A673 (cell line): ENCODE measurements around the gene HPCAL1. TPM values are rescaled to one million over a fixed set of nuclear protein-coding genes. Genes with fewer than 3 reads are reported as not detected.

ENCODE experiments used
- BruUV-seq: library from RNA; stranded (reverse); fragments of 400-500 nt; replicated peaks from 2 replicates; lab custom pipeline; 2021; lab: Mats Ljungman, UMichigan
- CTCF ChIA-PET: fragments of 300-600 bp; sonication (Branson Sonifier 250); formaldehyde crosslinking; loops from one replicate; lab custom pipeline; 2022; ENCODE audit warnings: antibody characterized with exemption; lab: Charles Lee
- POLR2A ChIA-PET: fragments of 300-600 bp; sonication (Branson Sonifier 250); formaldehyde crosslinking; loops from one replicate; lab custom pipeline; 2022; ENCODE audit warnings: antibody characterized with exemption; ENCODE audit not compliant: low non-redundant PET; lab: Charles Lee
- DNase-seq: peaks from one replicate; pipeline ENCODE4 v3.0.0-alpha.2; 2015; ENCODE audit warnings: low spot score
- H3K27ac ChIP-seq: fragments of 200-600 bp; sonication (generic); 2 replicates; pipeline ENCODE4 v1.5.1; 2016; ENCODE audit warnings: mixed run types, low read depth, mild to moderate bottlenecking, mixed read lengths, antibody characterized with exemption, low read length; ENCODE audit not compliant: poor library complexity, severe bottlenecking
- H3K27me3 ChIP-seq: fragments of 200-600 bp; sonication (generic); replicated peaks from 2 replicates; pipeline ENCODE4 v1.6.1; 2017; ENCODE audit warnings: mixed run types, low read depth, mild to moderate bottlenecking, mixed read lengths, antibody characterized with exemption, low read length; ENCODE audit not compliant: insufficient read depth, poor library complexity
- H3K36me3 ChIP-seq: fragments of 200-600 bp; sonication (generic); 2 replicates; pipeline ENCODE4 v1.6.1; 2016; ENCODE audit warnings: mixed run types, mild to moderate bottlenecking, mixed read lengths, antibody characterized with exemption, low read length; ENCODE audit not compliant: insufficient read depth, poor library complexity, severe bottlenecking
- H3K4me1 ChIP-seq: fragments of 200-600 bp; sonication (generic); 2 replicates; pipeline ENCODE4 v1.6.1; 2017; ENCODE audit warnings: mixed run types, mild to moderate bottlenecking, mixed read lengths, antibody characterized with exemption, low read length; ENCODE audit not compliant: insufficient read depth, poor library complexity, severe bottlenecking
- H3K4me3 ChIP-seq: fragments of 200-600 bp; sonication (generic); 2 replicates; pipeline ENCODE4 v1.5.1; 2016; ENCODE audit warnings: low read depth, mixed run types, mild to moderate bottlenecking, mixed read lengths, low read length; ENCODE audit not compliant: poor library complexity, severe bottlenecking
- H3K9me3 ChIP-seq: fragments of 200-600 bp; sonication (generic); 2 replicates; pipeline ENCODE4 v1.6.1; 2016; ENCODE audit warnings: mixed run types, low read depth, mild to moderate bottlenecking, mixed read lengths, antibody characterized with exemption, low read length; ENCODE audit not compliant: poor library complexity, severe bottlenecking
- EZH2 ChIP-seq: fragments of 200-600 bp; sonication (generic); IDR thresholded peaks from 2 replicates; pipeline ENCODE4 v1.6.1; 2017; ENCODE audit warnings: borderline replicate concordance, low read depth, mild to moderate bottlenecking, mixed read lengths, antibody characterized with exemption, low read length; ENCODE audit not compliant: poor library complexity, severe bottlenecking
- intact Hi-C: fragments of 100-400 bp; cut with micrococcal nuclease; formaldehyde crosslinking; loops from one replicate; pipeline ENCODE4 v1.10.0; 2022; ENCODE audit not compliant: unreplicated experiment
- total RNA-seq: library from RNA; stranded (reverse); gene quantifications from 2 replicates; pipeline ENCODE4 v1.2.3, GENCODE V29; 2021
- TF ChIP-seq, protein P1 (sequence below): fragments of 300-800, 200-600 bp; sonication (generic); conservative IDR thresholded peaks from 2 replicates; pipeline ENCODE4 v1.5.1; 2017; ENCODE audit warnings: low read depth, mild to moderate bottlenecking, antibody characterized with exemption, low read length, moderate library complexity, mixed read lengths

Gene HPCAL1
- total RNA-seq, 1 experiment from 2014 or later, result 9.7 TPM

DNA sequence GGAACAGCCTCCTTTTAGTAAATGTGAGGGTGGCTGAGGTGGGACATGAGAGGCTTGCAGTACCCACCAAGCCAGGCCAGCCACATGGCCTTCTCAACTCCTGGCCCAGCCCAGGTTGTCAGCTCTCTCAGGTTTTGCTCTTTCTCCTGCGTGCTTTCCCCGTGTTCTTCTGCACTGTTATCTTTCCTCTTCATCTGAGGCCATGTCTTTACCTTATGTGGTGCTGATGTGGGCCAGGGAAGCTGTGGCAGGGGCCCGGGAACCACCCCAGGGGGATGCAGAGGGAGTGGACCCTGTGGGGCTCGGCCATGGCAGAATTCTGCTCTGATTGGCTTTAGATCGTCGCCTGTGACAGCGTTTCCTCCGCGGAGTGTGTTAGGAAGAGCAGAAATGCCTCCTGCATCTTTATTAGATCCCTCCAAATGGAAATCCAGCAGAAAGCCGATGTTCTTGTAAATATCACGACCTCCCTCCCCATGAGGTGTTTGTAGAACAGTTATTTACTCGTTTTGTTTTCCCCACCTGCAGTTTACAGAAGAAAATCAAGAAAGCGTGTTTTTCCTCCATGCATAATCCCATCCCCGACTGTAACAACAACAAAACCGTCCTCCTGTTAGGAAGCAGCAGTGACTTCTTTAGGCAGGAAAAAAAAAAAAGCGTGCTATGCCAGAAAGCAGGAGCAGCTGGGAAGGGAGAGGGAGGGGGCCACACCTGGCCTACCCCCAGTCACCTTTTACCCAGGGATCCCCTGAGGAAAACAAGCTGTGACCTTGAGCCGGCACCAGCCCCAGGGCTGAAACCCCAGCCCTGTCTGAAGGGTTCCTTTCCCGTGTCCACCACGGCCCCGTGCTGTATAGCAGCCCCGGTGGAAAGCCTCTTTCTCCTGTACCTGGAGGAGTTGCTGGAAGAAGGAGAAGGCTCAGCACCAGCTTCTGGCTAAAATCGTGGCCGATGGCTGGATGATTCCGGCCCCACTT lies 54.8 kb downstream of the HPCAL1 start:
- Histone ChIP-seq H3K4me1 (peaks cover 8% of the 10 kb centered on the region), H3K27ac (no peak overlapping the region), H3K4me3 (no peak overlapping the region), H3K36me3 (no peaks in the 10 kb centered on the region), H3K9me3 (no peaks in the 10 kb centered on the region), H3K27me3 (no peaks in the 10 kb centered on the region)
- BruUV-seq, result no TSS peak
- no peak for TF ChIP-seq EZH2
- TF ChIP-seq, protein P1, sequence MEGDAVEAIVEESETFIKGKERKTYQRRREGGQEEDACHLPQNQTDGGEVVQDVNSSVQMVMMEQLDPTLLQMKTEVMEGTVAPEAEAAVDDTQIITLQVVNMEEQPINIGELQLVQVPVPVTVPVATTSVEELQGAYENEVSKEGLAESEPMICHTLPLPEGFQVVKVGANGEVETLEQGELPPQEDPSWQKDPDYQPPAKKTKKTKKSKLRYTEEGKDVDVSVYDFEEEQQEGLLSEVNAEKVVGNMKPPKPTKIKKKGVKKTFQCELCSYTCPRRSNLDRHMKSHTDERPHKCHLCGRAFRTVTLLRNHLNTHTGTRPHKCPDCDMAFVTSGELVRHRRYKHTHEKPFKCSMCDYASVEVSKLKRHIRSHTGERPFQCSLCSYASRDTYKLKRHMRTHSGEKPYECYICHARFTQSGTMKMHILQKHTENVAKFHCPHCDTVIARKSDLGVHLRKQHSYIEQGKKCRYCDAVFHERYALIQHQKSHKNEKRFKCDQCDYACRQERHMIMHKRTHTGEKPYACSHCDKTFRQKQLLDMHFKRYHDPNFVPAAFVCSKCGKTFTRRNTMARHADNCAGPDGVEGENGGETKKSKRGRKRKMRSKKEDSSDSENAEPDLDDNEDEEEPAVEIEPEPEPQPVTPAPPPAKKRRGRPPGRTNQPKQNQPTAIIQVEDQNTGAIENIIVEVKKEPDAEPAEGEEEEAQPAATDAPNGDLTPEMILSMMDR, result no peak
- ChIA-PET CTCF (no interaction called here), POLR2A (no interaction called here)
- no peak for DNase-seq
- intact Hi-C loops, result no loop called here

DNA sequence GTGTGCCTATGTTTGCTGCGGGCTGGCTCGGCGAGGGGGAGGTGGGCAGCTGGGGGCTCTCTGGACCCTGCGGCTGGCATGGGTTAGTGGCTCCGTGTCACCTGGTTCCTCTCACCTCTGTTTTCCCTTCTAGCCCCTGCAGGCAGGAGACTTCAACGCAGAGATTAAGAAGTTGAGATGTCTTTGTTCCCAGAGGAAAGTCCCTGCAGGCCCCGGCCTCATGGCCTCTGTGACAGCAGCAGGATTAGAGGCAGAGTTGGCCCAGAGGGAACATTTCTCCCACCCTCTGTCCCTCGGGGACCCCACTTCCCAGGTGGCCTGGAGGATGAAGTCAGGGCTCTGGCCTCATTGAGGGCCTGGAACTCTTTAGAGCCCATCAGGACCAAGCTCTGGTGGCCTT lies 56.5 kb downstream of the HPCAL1 start:
- no peak overlapping the region for H3K4me3 ChIP-seq
- intact Hi-C loops, result no loop called here
- H3K4me1 ChIP-seq, result peaks cover 8% of the 10 kb centered on the region
- no peaks in the 10 kb centered on the region for H3K27me3 ChIP-seq
- no peaks in the 10 kb centered on the region for H3K36me3 ChIP-seq
- no peak overlapping the region for H3K27ac ChIP-seq
- no peak for DNase-seq
- POLR2A ChIA-PET, result no interaction called here
- TF ChIP-seq EZH2, result no peak
- CTCF ChIA-PET, result interaction anchor here (0.6 kb wide), 1 partner anchor 51 kb away, joined by 3 read pairs; no protein-coding TSS in a partner anchor
- no TSS peak for BruUV-seq
- H3K9me3 ChIP-seq, result no peaks in the 10 kb centered on the region

DNA sequence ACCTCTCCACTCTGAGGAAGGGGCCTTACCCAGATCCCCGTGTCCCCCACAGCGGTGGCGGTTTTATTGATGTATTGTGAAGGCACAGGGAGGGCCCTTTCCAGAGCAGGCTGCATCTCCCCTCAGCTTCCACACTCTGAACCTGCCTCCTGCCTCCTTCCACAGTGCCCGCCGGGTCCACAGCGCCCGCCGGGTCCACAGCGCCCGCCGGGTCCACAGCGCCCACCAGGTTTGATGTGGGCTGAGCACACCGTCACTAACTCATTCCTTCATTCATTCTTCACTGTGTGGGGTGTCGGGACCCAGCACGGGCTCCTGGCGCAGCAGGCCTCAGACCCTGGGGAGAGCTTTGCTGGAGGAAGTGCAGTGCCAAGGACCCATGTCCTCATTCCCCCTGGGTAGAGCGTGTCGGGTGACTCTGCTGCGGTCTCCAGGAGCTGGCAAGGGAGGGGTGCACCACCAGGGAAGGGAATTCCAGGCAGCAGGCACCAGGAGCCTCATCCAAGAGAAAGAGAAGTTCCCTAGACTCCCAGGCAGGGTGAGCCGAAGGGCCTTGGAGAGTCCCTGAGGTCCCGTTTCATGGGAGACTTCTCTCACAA lies 57.1 kb downstream of the HPCAL1 start:
- BruUV-seq, result no TSS peak
- Histone ChIP-seq H3K36me3 (no peaks in the 10 kb centered on the region), H3K9me3 (no peaks in the 10 kb centered on the region), H3K4me3 (no peak overlapping the region), H3K27me3 (no peaks in the 10 kb centered on the region), H3K27ac (no peak overlapping the region), H3K4me1 (peaks cover 8% of the 10 kb centered on the region)
- TF ChIP-seq, protein P1, result no peak
- no peak for TF ChIP-seq EZH2
- no peak for DNase-seq
- POLR2A ChIA-PET, result no interaction called here
- CTCF ChIA-PET, result no interaction called here
- intact Hi-C loops, result no loop called here
